Stomach (tissue), 9 donors: Measurements from ENCODE around the gene WASL. TPM values are rescaled to one million over a fixed set of nuclear protein-coding genes. Genes with fewer than 3 reads are reported as not detected.

ENCODE experiments used
- DNase-seq, 2 donors: peaks; one replicate each; pipeline versions ENCODE4 v3.0.0 to v3.0.0-alpha.2; 2013 to 2019
- H3K27ac ChIP-seq, 5 donors: fragments of 200-600 bp in 4 of 5; sonication (generic) in 4 of 5; one replicate each; pipeline ENCODE4 v1.5.1; 2013 to 2019; ENCODE audit warnings: mild to moderate bottlenecking in 1 of 5, moderate library complexity in 1 of 5
- H3K27me3 ChIP-seq, 3 donors: fragments of 200-600 bp; sonication (generic); one replicate each; pipeline ENCODE4 v1.5.1; 2017 to 2019; ENCODE audit warnings: mixed run types in 1 of 3
- H3K36me3 ChIP-seq, 4 donors: fragments of 200-600 bp; sonication (generic); 1 replicate in 3 of 4; 2 replicates in 1 of 4; pipeline ENCODE4 v1.5.1; 2016 to 2019
- H3K4me1 ChIP-seq, 4 donors: fragments of 200-600 bp; sonication (generic); one replicate each; pipeline ENCODE4 v1.5.1; 2016 to 2019
- H3K4me3 ChIP-seq, 4 donors: fragments of 200-600 bp; sonication (generic) in 3 of 4; one replicate each; pipeline ENCODE4 v1.5.1; 2016 to 2019; ENCODE audit warnings: mild to moderate bottlenecking in 1 of 4
- H3K9me3 ChIP-seq, 4 donors: fragments of 200-600 bp; sonication (generic); one replicate each; pipeline ENCODE4 v1.5.1; 2016 to 2019
- EP300 ChIP-seq: sonication (generic); formaldehyde crosslinking; IDR thresholded peaks from one replicate; pipeline ENCODE4 v1.6.1; 2017; ENCODE audit warnings: antibody characterized with exemption
- POLR2A ChIP-seq, 4 donors: fragments of 450-650 bp; IDR thresholded peaks; one replicate each; pipeline ENCODE4 v1.6.1; 2016; ENCODE audit warnings: antibody characterized with exemption in 4 of 4, control low read depth in 2 of 4, mild to moderate bottlenecking in 1 of 4, moderate library complexity in 1 of 4
- POLR2AphosphoS5 ChIP-seq, 3 donors: sonication (generic); formaldehyde crosslinking; IDR thresholded peaks; one replicate each; pipeline ENCODE4 v1.6.1; 2016; ENCODE audit warnings: antibody characterized with exemption in 3 of 3
- WGBS, 5 donors: extraction: QIAGEN DNeasy Blood & Tissue Kit in 3 of 5; methylation state at CpG; one replicate each; pipeline versions ENCODE4 v1.1.5 to v1.1.7; 2013 to 2018; 5-methylcytosine and 5-hydroxymethylcytosine counted together
- intact Hi-C: fragments of 100-400 bp; cut with DNase I; formaldehyde crosslinking; loops from one replicate; pipeline ENCODE4 v1.15.1; 2023; ENCODE audit warnings: low total_unique reads
- polyA plus RNA-seq, 3 donors: library from polyadenylated mRNA; stranded (reverse); fragments of 200-250 nt; gene quantifications; one replicate each; pipeline ENCODE4 v1.2.3, GENCODE V29; 2013
- total RNA-seq, 5 donors: library from RNA; depleted of rRNA; stranded (reverse); fragments of >200 nt; gene quantifications; one replicate each; pipeline versions ENCODE4 v1.1.0 to v1.2.3, GENCODE V29; 2014 to 2016
- TF ChIP-seq, protein P1 (sequence below), 7 experiments: fragments of 450-650 bp in 4 of 7; fragments of 200-600 bp in 3 of 7; sonication (generic) in 3 of 7; IDR thresholded peaks; one replicate each; pipeline ENCODE4 v1.5.1; 2016 to 2019; ENCODE audit warnings: antibody characterized with exemption in 7 of 7, control low read depth in 2 of 7, mild to moderate bottlenecking in 1 of 7
- donor health status: healthy with polysubstance abuse.
- donor health status: Bipolar disorder and iron deficiency.
- donor health status: healthy.

The WASL gene
- total and polyA plus RNA-seq, 8 donors: 9.0 to 56.7 (median 21.7) TPM

- WGBS, 5 donors: 56 to 73% (median 60%) methylated on average over 3 of the region's 3 CpGs
- DNase-seq: no peak
- Histone ChIP-seq H3K9me3 (no peaks in the 10 kb centered on the region), H3K4me1 (no peaks in the 10 kb centered on the region), H3K27me3 (no peaks in the 10 kb centered on the region), H3K27ac (no peak overlapping the region), H3K4me3 (no peak overlapping the region), H3K36me3 (no peaks in the 10 kb centered on the region)
- TF ChIP-seq POLR2A (IDR thresholded peaks at IDR 0.05): no peak
- TF ChIP-seq, protein P1, sequence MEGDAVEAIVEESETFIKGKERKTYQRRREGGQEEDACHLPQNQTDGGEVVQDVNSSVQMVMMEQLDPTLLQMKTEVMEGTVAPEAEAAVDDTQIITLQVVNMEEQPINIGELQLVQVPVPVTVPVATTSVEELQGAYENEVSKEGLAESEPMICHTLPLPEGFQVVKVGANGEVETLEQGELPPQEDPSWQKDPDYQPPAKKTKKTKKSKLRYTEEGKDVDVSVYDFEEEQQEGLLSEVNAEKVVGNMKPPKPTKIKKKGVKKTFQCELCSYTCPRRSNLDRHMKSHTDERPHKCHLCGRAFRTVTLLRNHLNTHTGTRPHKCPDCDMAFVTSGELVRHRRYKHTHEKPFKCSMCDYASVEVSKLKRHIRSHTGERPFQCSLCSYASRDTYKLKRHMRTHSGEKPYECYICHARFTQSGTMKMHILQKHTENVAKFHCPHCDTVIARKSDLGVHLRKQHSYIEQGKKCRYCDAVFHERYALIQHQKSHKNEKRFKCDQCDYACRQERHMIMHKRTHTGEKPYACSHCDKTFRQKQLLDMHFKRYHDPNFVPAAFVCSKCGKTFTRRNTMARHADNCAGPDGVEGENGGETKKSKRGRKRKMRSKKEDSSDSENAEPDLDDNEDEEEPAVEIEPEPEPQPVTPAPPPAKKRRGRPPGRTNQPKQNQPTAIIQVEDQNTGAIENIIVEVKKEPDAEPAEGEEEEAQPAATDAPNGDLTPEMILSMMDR (IDR thresholded peaks at IDR 0.05): no peak
- no peak for TF ChIP-seq EP300
- no peak for TF ChIP-seq POLR2AphosphoS5 (IDR thresholded peaks at IDR 0.05)
- intact Hi-C loops: no loop called here
Observed at GRCh38 chr7:123662755-123663154, 86.0 kb downstream of the WASL start.

DNA sequence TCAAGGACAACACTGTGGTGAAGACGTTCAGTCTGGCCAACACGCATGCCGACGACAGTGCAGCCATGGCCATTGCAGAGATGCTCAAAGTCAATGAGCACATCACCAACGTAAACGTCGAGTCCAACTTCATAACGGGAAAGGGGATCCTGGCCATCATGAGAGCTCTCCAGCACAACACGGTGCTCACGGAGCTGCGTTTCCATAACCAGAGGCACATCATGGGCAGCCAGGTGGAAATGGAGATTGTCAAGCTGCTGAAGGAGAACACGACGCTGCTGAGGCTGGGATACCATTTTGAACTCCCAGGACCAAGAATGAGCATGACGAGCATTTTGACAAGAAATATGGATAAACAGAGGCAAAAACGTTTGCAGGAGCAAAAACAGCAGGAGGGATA, 86.5 kb downstream of the WASL start:
- Histone ChIP-seq H3K36me3 (no peaks in the 10 kb centered on the region), H3K4me3 (no peak overlapping the region), H3K27me3 (no peaks in the 10 kb centered on the region), H3K9me3 (no peaks in the 10 kb centered on the region), H3K27ac (no peak overlapping the region), H3K4me1 (no peaks in the 10 kb centered on the region)
- intact Hi-C loops: no loop called here
- WGBS, 5 donors: 89 to 94% (median 93%) methylated on average over 15 of the region's 15 CpGs
- TF ChIP-seq, protein P1 (IDR thresholded peaks at IDR 0.05): no peak
- no peak for TF ChIP-seq EP300
- no peak for TF ChIP-seq POLR2AphosphoS5 (IDR thresholded peaks at IDR 0.05)
- TF ChIP-seq POLR2A (IDR thresholded peaks at IDR 0.05): no peak
- no peak for DNase-seq

DNA sequence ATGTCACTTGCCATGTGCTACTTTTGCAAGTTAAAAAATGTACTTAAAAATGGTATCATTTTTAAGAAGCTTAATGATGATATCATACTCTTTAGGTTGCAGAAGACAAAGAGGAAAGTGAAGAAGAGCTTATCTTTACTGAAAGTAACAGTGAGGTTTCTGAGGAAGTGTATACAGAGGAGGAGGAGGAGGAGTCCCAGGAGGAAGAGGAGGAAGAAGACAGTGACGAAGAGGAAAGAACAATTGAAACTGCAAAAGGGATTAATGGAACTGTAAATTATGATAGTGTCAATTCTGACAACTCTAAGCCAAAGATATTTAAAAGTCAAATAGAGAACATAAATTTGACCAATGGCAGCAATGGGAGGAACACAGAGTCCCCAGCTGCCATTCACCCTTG, 87.0 kb downstream of the WASL start:
- Histone ChIP-seq H3K27ac (no peak overlapping the region), H3K27me3 (no peaks in the 10 kb centered on the region), H3K9me3 (no peaks in the 10 kb centered on the region), H3K4me1 (no peaks in the 10 kb centered on the region), H3K4me3 (no peak overlapping the region), H3K36me3 (no peaks in the 10 kb centered on the region)
- no peak for DNase-seq
- TF ChIP-seq, protein P1 (IDR thresholded peaks at IDR 0.05): no peak
- TF ChIP-seq POLR2A (IDR thresholded peaks at IDR 0.05) (no peak), EP300 (no peak), POLR2AphosphoS5 (IDR thresholded peaks at IDR 0.05) (no peak)
- WGBS, 5 donors: 67 to 81% (median 71%) methylated on average over 1 of the region's 1 CpG
- intact Hi-C loops: no loop called here

DNA sequence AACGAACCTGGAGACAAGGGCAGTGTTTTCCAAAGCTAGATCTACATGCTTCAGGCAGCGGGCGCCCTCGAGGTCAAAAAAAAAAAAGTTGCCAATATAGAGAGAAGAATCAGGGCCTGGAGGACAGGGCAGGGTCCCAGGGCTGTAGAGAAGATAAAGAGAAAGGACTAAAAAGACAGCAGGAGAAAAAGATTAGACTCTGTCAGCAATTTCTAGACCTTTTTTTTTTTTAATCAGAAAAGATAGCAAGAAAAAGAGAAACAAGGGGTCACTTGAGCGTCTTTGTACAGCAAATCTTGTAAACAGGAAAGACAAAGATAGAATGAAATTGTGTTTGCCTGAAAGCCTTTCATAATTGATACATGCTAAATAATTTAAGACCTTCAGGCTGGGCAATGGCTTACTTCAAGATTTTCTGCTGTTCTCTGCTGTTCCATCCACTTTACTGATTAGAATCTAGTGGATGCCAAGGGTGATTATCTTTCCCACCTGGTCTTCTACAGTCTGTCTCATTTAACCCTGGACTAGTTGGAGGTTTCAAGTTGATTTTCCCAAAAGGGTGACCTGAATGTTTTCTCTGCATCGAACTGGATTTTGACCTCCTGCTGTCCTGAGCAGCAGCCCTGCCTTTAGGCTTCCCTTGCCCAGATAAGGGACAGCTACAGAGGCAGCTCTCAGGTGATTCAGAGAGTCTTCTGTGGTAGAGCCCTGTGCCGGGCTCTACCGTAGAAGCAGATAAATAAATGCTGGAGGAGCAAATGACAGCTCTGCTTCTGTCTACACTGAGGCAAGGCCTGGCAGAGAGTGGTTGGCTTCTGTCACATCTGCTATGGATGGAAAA, 88.1 kb downstream of the WASL start:
- no peaks in the 10 kb centered on the region for H3K36me3 ChIP-seq
- no peaks in the 10 kb centered on the region for H3K4me1 ChIP-seq
- no peak overlapping the region for H3K4me3 ChIP-seq
- no peak overlapping the region for H3K27ac ChIP-seq
- H3K27me3 ChIP-seq: no peaks in the 10 kb centered on the region
- TF ChIP-seq EP300 (no peak), POLR2AphosphoS5 (IDR thresholded peaks at IDR 0.05) (no peak), POLR2A (IDR thresholded peaks at IDR 0.05) (no peak)
- TF ChIP-seq, protein P1 (IDR thresholded peaks at IDR 0.05): no peak
- no peaks in the 10 kb centered on the region for H3K9me3 ChIP-seq
- intact Hi-C loops: no loop called here
- DNase-seq: no peak
- whole genome bisulfite sequencing, 5 donors: 46 to 56% (median 53%) methylated on average over 8 of the region's 8 CpGs
